Measurements from ENCODE around the gene ASIC1.

GRCh38 chr12:50105913-50106450, 48.6 kb downstream of the ASIC1 start:
- no peak for TF ChIP-seq POLR2AphosphoS5 (IDR thresholded peaks at IDR 0.05; ENCODE audit: low read depth)
- no peak for TF ChIP-seq CTCF (conservative IDR thresholded peaks at IDR 0.05; ENCODE audit: low read depth in 2 of 2)
- no peak for TF ChIP-seq EZH2phosphoT487 (IDR thresholded peaks at IDR 0.05; ENCODE audit: unreplicated experiment)
- no peak for TF ChIP-seq EZH2 (IDR thresholded peaks at IDR 0.05; ENCODE audit: low read depth, unreplicated experiment)
- TF ChIP-seq REST (IDR thresholded peaks at IDR 0.05; ENCODE audit: unreplicated experiment) = no peak
- TF ChIP-seq ETS1 (IDR thresholded peaks at IDR 0.05) = no peak
